SK-N-SH (cell line): ENCODE measurements around the gene OTOS.

Experiments used
- FOXM1 ChIP-seq: IDR thresholded peaks from 2 replicates; pipeline ENCODE4 v1.4.0; 2012; ENCODE audit warnings: low read depth, mild to moderate bottlenecking
- MAX ChIP-seq: IDR thresholded peaks from 2 replicates; pipeline ENCODE4 v1.4.0; 2012; ENCODE audit warnings: low read depth
- RAD21 ChIP-seq: IDR thresholded peaks from 2 replicates; pipeline ENCODE4 v1.6.1; 2012; ENCODE audit warnings: mild to moderate bottlenecking, low read length

GRCh38 chr2:240126731-240127130, 13.7 kb downstream of the OTOS start:
- TF ChIP-seq RAD21: no peak
- TF ChIP-seq FOXM1: no peak
- no peak for TF ChIP-seq MAX
